ENCODE measurements around the gene DLST.

DNA sequence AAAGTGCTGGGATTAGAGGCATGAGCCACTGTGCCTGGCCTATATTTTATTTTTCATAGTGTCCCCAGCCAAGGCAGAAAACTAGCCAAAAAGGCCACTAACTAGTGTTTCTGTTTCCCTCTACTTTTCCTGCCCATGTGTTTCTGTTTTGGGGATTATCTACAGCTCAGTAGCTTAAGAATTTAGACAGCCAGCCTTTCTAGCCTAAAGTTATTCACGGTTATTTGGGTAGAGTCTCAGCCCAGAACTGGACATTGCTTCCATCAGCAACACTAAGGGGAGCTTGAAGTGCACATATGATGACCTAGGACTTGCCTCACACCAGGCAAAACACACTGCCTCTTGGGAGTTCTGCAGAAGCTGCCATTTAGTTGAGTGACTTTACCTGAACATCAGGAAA, 23.7 kb upstream of the DLST start:
- TF ChIP-seq CTCF (conservative IDR thresholded peaks at IDR 0.05 in 1 of 2, IDR thresholded peaks at IDR 0.05 in 1 of 2; ENCODE audit: extremely low read depth in 1 of 2, insufficient read depth in 1 of 2, low read depth in 1 of 2, low read length in 2 of 2), result no peak
- TF ChIP-seq EZH2 (IDR thresholded peaks at IDR 0.05; ENCODE audit: borderline replicate concordance, low read length), result no peak
